Stimulated activated CD8-positive, alpha-beta memory T cell treated with anti-CD3 and anti-CD28 coated beads, Interleukin-4, amount 100 ng/mL, for 1 hour (primary cell): Measurements from ENCODE around the gene FXYD6.

ENCODE experiments used
- DNase-seq, 2 donors: peaks; one replicate each; pipeline ENCODE4 v3.0.0-alpha.2; 2020; ENCODE audit warnings: low read depth in 2 of 2, low spot score in 1 of 2

FXYD6 gene

GRCh38 chr11:117794772-117795629, 81.5 kb downstream of the FXYD6 start:
- no peak for DNase-seq

DNA sequence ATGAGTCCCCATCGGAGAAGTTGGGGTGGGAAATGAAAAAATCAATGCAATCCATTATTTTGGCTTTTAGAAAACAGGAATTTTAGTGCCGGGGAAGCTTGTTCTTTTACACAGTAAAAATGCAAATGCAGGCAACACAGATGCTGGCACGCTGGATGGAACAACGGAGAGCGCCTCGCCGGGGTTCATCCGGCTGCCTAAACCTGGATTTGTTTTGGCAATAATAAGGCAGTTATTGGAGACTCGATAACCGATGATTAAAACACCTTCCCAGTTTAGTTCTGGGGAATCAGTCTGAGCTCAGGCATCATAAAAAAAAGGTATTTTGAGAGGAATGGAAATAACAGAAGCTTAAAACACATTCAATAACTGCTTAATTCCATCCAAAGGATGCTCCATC, 82.3 kb downstream of the FXYD6 start:
- no peak for DNase-seq

GRCh38 chr11:117793583-117793982, 82.9 kb downstream of the FXYD6 start:
- DNase-seq = no peak

GRCh38 chr11:117792992-117793391, 83.5 kb downstream of the FXYD6 start:
- no peak for DNase-seq

DNA sequence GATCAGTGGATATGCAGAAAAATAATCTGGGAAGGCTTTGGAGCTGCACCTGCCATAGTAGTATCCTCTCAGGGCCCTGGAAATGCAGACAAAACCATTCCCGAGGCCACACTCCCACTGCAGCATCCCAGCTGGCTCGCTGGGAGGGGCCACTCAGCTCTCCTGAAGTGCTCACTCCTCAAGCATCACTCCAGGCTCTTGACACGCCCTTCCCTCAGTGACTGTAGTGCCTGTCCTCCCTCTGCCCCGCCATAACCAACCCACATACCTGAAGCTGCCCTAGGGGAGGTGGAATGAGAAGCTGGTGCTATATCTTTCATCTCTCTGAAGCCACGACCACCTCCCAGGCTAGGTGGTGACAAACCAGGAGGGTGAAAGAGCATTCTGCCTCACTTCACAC, 84.2 kb downstream of the FXYD6 start:
- no peak for DNase-seq

- DNase-seq = no peak
Observed at GRCh38 chr11:117790279-117790678, 86.2 kb downstream of the FXYD6 start.

GRCh38 chr11:117789241-117789640, 87.2 kb downstream of the FXYD6 start:
- DNase-seq = no peak
